ENCODE data around the gene EGFLAM.

EGFLAM gene

GRCh38 chr5:38344891-38345290, 86.5 kb downstream of the EGFLAM start:
- no peak for DNase-seq

GRCh38 chr5:38346593-38346992, 88.2 kb downstream of the EGFLAM start:
- no CpG with 5 or more reads among the region's 2 CpGs for WGBS (ENCODE audit: extremely low coverage, insufficient coverage, insufficient read length)
- no peak overlapping the region for H3K4ac ChIP-seq (ENCODE audit: low read depth, low read length)
- H4K12ac ChIP-seq (ENCODE audit: low read depth, low read length), result no peak overlapping the region

More at GRCh38 chr5:38344891-38345290, 86.5 kb downstream of the EGFLAM start:
- no peak overlapping the region for H4K91ac ChIP-seq (ENCODE audit: low read depth, low read length)
- H3K9me3 ChIP-seq (ENCODE audit: insufficient read depth, low read depth, low read length), result no peaks in the 10 kb centered on the region
- H3K4ac ChIP-seq (ENCODE audit: low read depth, low read length), result no peak overlapping the region
- no peak overlapping the region for H3K27ac ChIP-seq (ENCODE audit: low read depth, low read length)
- no peak overlapping the region for H3K14ac ChIP-seq (ENCODE audit: low read length)
- H3K27me3 ChIP-seq (ENCODE audit: insufficient read depth, low read length), result no peaks in the 10 kb centered on the region
- no peak overlapping the region for H2AFZ ChIP-seq (ENCODE audit: insufficient read depth, low read length, poor library complexity)
- no peaks in the 10 kb centered on the region for H3K36me3 ChIP-seq (ENCODE audit: control insufficient read depth in 1 of 2, insufficient read depth in 2 of 2, low read length in 2 of 2)
- no peak overlapping the region for H2AK5ac ChIP-seq (ENCODE audit: low read length)
- no peak overlapping the region for H2BK5ac ChIP-seq (ENCODE audit: low read depth, low read length, poor library complexity)
- no peak overlapping the region for H4K12ac ChIP-seq (ENCODE audit: low read depth, low read length)
- H4K8ac ChIP-seq (ENCODE audit: low read depth, low read length), result no peak overlapping the region
- H3K4me2 ChIP-seq (ENCODE audit: low read length), result no peak overlapping the region
- no peak overlapping the region for H3K4me3 ChIP-seq (ENCODE audit: low read depth, low read length)
- H3K4me1 ChIP-seq (ENCODE audit: control insufficient read depth in 1 of 2, insufficient read depth in 2 of 2, low read length in 2 of 2), result no peaks in the 10 kb centered on the region
- H3K79me2 ChIP-seq (ENCODE audit: control insufficient read depth, insufficient read depth, low read length, poor library complexity), result no peaks in the 10 kb centered on the region
- no peaks in the 10 kb centered on the region for H3K79me1 ChIP-seq (ENCODE audit: low read length)
- WGBS (ENCODE audit: extremely low coverage, insufficient coverage, insufficient read length), result no CpG with 5 or more reads among the region's 4 CpGs
- no peak overlapping the region for H2BK120ac ChIP-seq (ENCODE audit: insufficient read depth, low read length, poor library complexity)
- H2BK12ac ChIP-seq (ENCODE audit: low read length), result no peak overlapping the region
- H3K23ac ChIP-seq (ENCODE audit: low read length), result no peak overlapping the region
- H3K18ac ChIP-seq (ENCODE audit: low read length), result no peak overlapping the region
- no peak overlapping the region for H3K9ac ChIP-seq (ENCODE audit: low read length)

GRCh38 chr5:38347040-38347763, 88.8 kb downstream of the EGFLAM start:
- H3K4ac ChIP-seq (ENCODE audit: low read depth, low read length), result no peak overlapping the region
- no peak overlapping the region for H3K4me3 ChIP-seq (ENCODE audit: low read depth, low read length)
- no peak overlapping the region for H3K9ac ChIP-seq (ENCODE audit: low read length)
- H3K4me1 ChIP-seq (ENCODE audit: control insufficient read depth in 1 of 2, insufficient read depth in 2 of 2, low read length in 2 of 2), result no peaks in the 10 kb centered on the region
- DNase-seq, result no peak
- no peaks in the 10 kb centered on the region for H3K79me2 ChIP-seq (ENCODE audit: control insufficient read depth, insufficient read depth, low read length, poor library complexity)
- no peaks in the 10 kb centered on the region for H3K79me1 ChIP-seq (ENCODE audit: low read length)
- no peak overlapping the region for H2AK5ac ChIP-seq (ENCODE audit: low read length)
- no peak overlapping the region for H3K27ac ChIP-seq (ENCODE audit: low read depth, low read length)
- no peak overlapping the region for H2BK120ac ChIP-seq (ENCODE audit: insufficient read depth, low read length, poor library complexity)
- no peaks in the 10 kb centered on the region for H3K27me3 ChIP-seq (ENCODE audit: insufficient read depth, low read length)
- no peak overlapping the region for H3K14ac ChIP-seq (ENCODE audit: low read length)
- no peak overlapping the region for H4K8ac ChIP-seq (ENCODE audit: low read depth, low read length)
- no CpG with 5 or more reads among the region's 6 CpGs for WGBS (ENCODE audit: extremely low coverage, insufficient coverage, insufficient read length)
- H3K23ac ChIP-seq (ENCODE audit: low read length), result no peak overlapping the region
- H3K4me2 ChIP-seq (ENCODE audit: low read length), result no peak overlapping the region
- H3K9me3 ChIP-seq (ENCODE audit: insufficient read depth, low read depth, low read length), result no peaks in the 10 kb centered on the region
- no peak overlapping the region for H2AFZ ChIP-seq (ENCODE audit: insufficient read depth, low read length, poor library complexity)
- no peak overlapping the region for H4K91ac ChIP-seq (ENCODE audit: low read depth, low read length)
- no peak overlapping the region for H4K12ac ChIP-seq (ENCODE audit: low read depth, low read length)
- H3K18ac ChIP-seq (ENCODE audit: low read length), result no peak overlapping the region
- no peak overlapping the region for H2BK12ac ChIP-seq (ENCODE audit: low read length)
- no peak overlapping the region for H2BK5ac ChIP-seq (ENCODE audit: low read depth, low read length, poor library complexity)
- H3K36me3 ChIP-seq (ENCODE audit: control insufficient read depth in 1 of 2, insufficient read depth in 2 of 2, low read length in 2 of 2), result no peaks in the 10 kb centered on the region

More at GRCh38 chr5:38346593-38346992, 88.2 kb downstream of the EGFLAM start:
- H3K4me3 ChIP-seq (ENCODE audit: low read depth, low read length), result no peak overlapping the region
- H3K79me2 ChIP-seq (ENCODE audit: control insufficient read depth, insufficient read depth, low read length, poor library complexity), result no peaks in the 10 kb centered on the region
- DNase-seq, result no peak
- no peak overlapping the region for H2BK120ac ChIP-seq (ENCODE audit: insufficient read depth, low read length, poor library complexity)
- H2BK12ac ChIP-seq (ENCODE audit: low read length), result no peak overlapping the region
- H3K4me2 ChIP-seq (ENCODE audit: low read length), result no peak overlapping the region
- H3K4me1 ChIP-seq (ENCODE audit: control insufficient read depth in 1 of 2, insufficient read depth in 2 of 2, low read length in 2 of 2), result no peaks in the 10 kb centered on the region
- no peak overlapping the region for H3K23ac ChIP-seq (ENCODE audit: low read length)
- H3K18ac ChIP-seq (ENCODE audit: low read length), result no peak overlapping the region
- H3K9ac ChIP-seq (ENCODE audit: low read length), result no peak overlapping the region
- no peak overlapping the region for H4K91ac ChIP-seq (ENCODE audit: low read depth, low read length)
- H3K14ac ChIP-seq (ENCODE audit: low read length), result no peak overlapping the region
- H3K79me1 ChIP-seq (ENCODE audit: low read length), result no peaks in the 10 kb centered on the region
- H4K8ac ChIP-seq (ENCODE audit: low read depth, low read length), result no peak overlapping the region
- no peak overlapping the region for H2AFZ ChIP-seq (ENCODE audit: insufficient read depth, low read length, poor library complexity)
- no peak overlapping the region for H3K27ac ChIP-seq (ENCODE audit: low read depth, low read length)
- no peak overlapping the region for H2BK5ac ChIP-seq (ENCODE audit: low read depth, low read length, poor library complexity)
- H3K27me3 ChIP-seq (ENCODE audit: insufficient read depth, low read length), result no peaks in the 10 kb centered on the region
- H3K36me3 ChIP-seq (ENCODE audit: control insufficient read depth in 1 of 2, insufficient read depth in 2 of 2, low read length in 2 of 2), result no peaks in the 10 kb centered on the region
- H3K9me3 ChIP-seq (ENCODE audit: insufficient read depth, low read depth, low read length), result no peaks in the 10 kb centered on the region
- H2AK5ac ChIP-seq (ENCODE audit: low read length), result no peak overlapping the region

- H2AFZ ChIP-seq (ENCODE audit: insufficient read depth, low read length, poor library complexity), result no peak overlapping the region
- no peak overlapping the region for H3K4me3 ChIP-seq (ENCODE audit: low read depth, low read length)
- no peak overlapping the region for H3K18ac ChIP-seq (ENCODE audit: low read length)
- no peaks in the 10 kb centered on the region for H3K36me3 ChIP-seq (ENCODE audit: control insufficient read depth in 1 of 2, insufficient read depth in 2 of 2, low read length in 2 of 2)
- H4K8ac ChIP-seq (ENCODE audit: low read depth, low read length), result no peak overlapping the region
- H3K79me2 ChIP-seq (ENCODE audit: control insufficient read depth, insufficient read depth, low read length, poor library complexity), result no peaks in the 10 kb centered on the region
- no peak overlapping the region for H3K23ac ChIP-seq (ENCODE audit: low read length)
- no peaks in the 10 kb centered on the region for H3K4me1 ChIP-seq (ENCODE audit: control insufficient read depth in 1 of 2, insufficient read depth in 2 of 2, low read length in 2 of 2)
- H3K27me3 ChIP-seq (ENCODE audit: insufficient read depth, low read length), result no peaks in the 10 kb centered on the region
- WGBS (ENCODE audit: extremely low coverage, insufficient coverage, insufficient read length), result no CpG with 5 or more reads among the region's 1 CpG
- H3K4me2 ChIP-seq (ENCODE audit: low read length), result no peak overlapping the region
- no peak overlapping the region for H4K91ac ChIP-seq (ENCODE audit: low read depth, low read length)
- no peak overlapping the region for H4K12ac ChIP-seq (ENCODE audit: low read depth, low read length)
- H2BK5ac ChIP-seq (ENCODE audit: low read depth, low read length, poor library complexity), result no peak overlapping the region
- no peak overlapping the region for H2BK12ac ChIP-seq (ENCODE audit: low read length)
- H3K14ac ChIP-seq (ENCODE audit: low read length), result no peak overlapping the region
- no peak overlapping the region for H3K4ac ChIP-seq (ENCODE audit: low read depth, low read length)
- H3K27ac ChIP-seq (ENCODE audit: low read depth, low read length), result no peak overlapping the region
- no peak for DNase-seq
- no peak overlapping the region for H2AK5ac ChIP-seq (ENCODE audit: low read length)
- no peak overlapping the region for H3K9ac ChIP-seq (ENCODE audit: low read length)
- no peak overlapping the region for H2BK120ac ChIP-seq (ENCODE audit: insufficient read depth, low read length, poor library complexity)
- H3K79me1 ChIP-seq (ENCODE audit: low read length), result no peaks in the 10 kb centered on the region
- H3K9me3 ChIP-seq (ENCODE audit: insufficient read depth, low read depth, low read length), result no peaks in the 10 kb centered on the region
Observed at GRCh38 chr5:38347896-38348295, 89.5 kb downstream of the EGFLAM start.
